Left lung (tissue), 10 donors: ENCODE data around the gene CFAP100. TPM values are rescaled to one million over a fixed set of nuclear protein-coding genes. Genes with fewer than 3 reads are reported as not detected.

ENCODE experiments used
- ATAC-seq: fragments of 200-7000 bp; cut with Tn5 transposase; one replicate; pipeline ENCODE4 v1.9.1; 2020; ENCODE audit warnings: moderate library complexity
- DNase-seq, 4 donors: peaks; one replicate each; pipeline ENCODE4 v3.0.0-alpha.2; 2013 to 2020
- H3K27ac ChIP-seq, 2 donors: fragments of 200-600 bp; sonication (generic) in 1 of 2; one replicate each; pipeline versions ENCODE4 v1.5.0 to v1.8.0; 2020 to 2021
- H3K27me3 ChIP-seq, 2 donors: fragments of 200-600 bp; sonication (generic) in 1 of 2; one replicate each; pipeline versions ENCODE4 v1.5.0 to v1.8.0; 2020 to 2021
- H3K36me3 ChIP-seq, 2 donors: fragments of 200-600 bp; sonication (generic) in 1 of 2; one replicate each; pipeline versions ENCODE4 v1.5.0 to v1.8.0; 2020 to 2021
- H3K4me1 ChIP-seq, 2 donors: fragments of 200-600 bp; one replicate each; pipeline ENCODE4 v1.8.0; 2021
- H3K4me3 ChIP-seq, 2 donors: fragments of 200-600 bp; sonication (generic) in 1 of 2; one replicate each; pipeline versions ENCODE4 v1.5.0 to v1.8.0; 2020 to 2021; ENCODE audit warnings: mild to moderate bottlenecking in 1 of 2
- H3K9me3 ChIP-seq, 2 donors: fragments of 200-600 bp; sonication (generic) in 1 of 2; one replicate each; pipeline versions ENCODE4 v1.5.0 to v1.8.0; 2020 to 2021
- CTCF ChIP-seq, 2 donors: fragments of 200-600 bp; sonication (generic) in 1 of 2; IDR thresholded peaks; one replicate each; pipeline versions ENCODE4 v1.5.0 to v1.8.0; 2021; ENCODE audit warnings: antibody characterized with exemption in 2 of 2
- intact Hi-C, 2 donors: fragments of 100-400 bp; cut with DNase I; formaldehyde crosslinking; loops; one replicate each; pipeline versions ENCODE4 v1.11.2 to v1.14.2; 2022
- polyA plus RNA-seq, 6 donors: library from polyadenylated mRNA; unstranded; fragments of 120-200 nt; gene quantifications; one replicate each; pipeline ENCODE4 v1.2.1, GENCODE V29; 2013; ENCODE audit not compliant: insufficient read length in 6 of 6
- total RNA-seq, 2 donors: library from RNA; stranded (reverse); fragmentation: NEBNext Ultra II Directional; extraction: Animal tissue kit (Norgen Biotek cat#: 25700); gene quantifications; one replicate each; pipeline ENCODE4 v1.2.1, GENCODE V29; 2021
- donor health status: DM: no; HTN: yes; CAD: no.
- donor health status: DM: no; HTN: no; CAD: no.

Gene CFAP100
- total and polyA plus RNA-seq, 8 donors, result 1.0 to 8.2 (median 6.1) TPM; not detected in 1

GRCh38 chr3:126395846-126396513 lies 1.3 kb downstream of the CFAP100 start:
- no peak for TF ChIP-seq CTCF (IDR thresholded peaks at IDR 0.05)
- H3K4me1 ChIP-seq, result peaks cover 0 to 8% of the 10 kb centered on the region in 2 donors
- peaks cover 0 to 3% of the 10 kb centered on the region in 2 donors for H3K9me3 ChIP-seq
- intact Hi-C loops, result no loop called here
- H3K27ac ChIP-seq, result no peak overlapping the region
- no peaks in the 10 kb centered on the region for H3K36me3 ChIP-seq
- no peak overlapping the region for H3K4me3 ChIP-seq
- DNase-seq (peak in 1 of 4 donors; percentile 25), ATAC-seq (no peak)
- H3K27me3 ChIP-seq, result peaks cover 10 to 46% of the 10 kb centered on the region in 2 donors

- DNase-seq, result peak in 1 of 4 donors; percentile 16
- intact Hi-C loops, result no loop called here
- Histone ChIP-seq H3K27ac (no peak overlapping the region), H3K27me3 (peaks cover 10 to 47% of the 10 kb centered on the region in 2 donors), H3K4me1 (peaks cover 0 to 8% of the 10 kb centered on the region in 2 donors), H3K4me3 (no peak overlapping the region), H3K36me3 (no peaks in the 10 kb centered on the region), H3K9me3 (peaks cover 0 to 3% of the 10 kb centered on the region in 2 donors)
- ATAC-seq, result no peak
- TF ChIP-seq CTCF (IDR thresholded peaks at IDR 0.05), result no peak
Measured at GRCh38 chr3:126396536-126396935, 1.8 kb downstream of the CFAP100 start.

GRCh38 chr3:126397610-126398422 lies 3.1 kb downstream of the CFAP100 start:
- intact Hi-C loops, result no loop called here
- ATAC-seq, result no peak
- peak in 1 of 4 donors; percentile 22 for DNase-seq

GRCh38 chr3:126398423-126399350 lies 4.0 kb downstream of the CFAP100 start:
- H3K4me3 ChIP-seq, result no peak overlapping the region
- no peaks in the 10 kb centered on the region for H3K36me3 ChIP-seq
- peak in 1 of 4 donors; percentile 20 for DNase-seq
- intact Hi-C loops, result no loop called here
- H3K27ac ChIP-seq, result no peak overlapping the region
- peaks cover 10 to 34% of the 10 kb centered on the region in 2 donors for H3K27me3 ChIP-seq
- H3K9me3 ChIP-seq, result peaks cover 0 to 3% of the 10 kb centered on the region in 2 donors
- TF ChIP-seq CTCF (IDR thresholded peaks at IDR 0.05), result no peak
- no peak for ATAC-seq
- H3K4me1 ChIP-seq, result peaks cover 0 to 8% of the 10 kb centered on the region in 2 donors

More at GRCh38 chr3:126397610-126398422, 3.1 kb downstream of the CFAP100 start:
- H3K9me3 ChIP-seq, result peaks cover 0 to 3% of the 10 kb centered on the region in 2 donors
- no peak overlapping the region for H3K27ac ChIP-seq
- no peak overlapping the region for H3K4me3 ChIP-seq
- H3K27me3 ChIP-seq, result peaks cover 10 to 43% of the 10 kb centered on the region in 2 donors
- no peak for TF ChIP-seq CTCF (IDR thresholded peaks at IDR 0.05)
- peaks cover 0 to 8% of the 10 kb centered on the region in 2 donors for H3K4me1 ChIP-seq
- no peaks in the 10 kb centered on the region for H3K36me3 ChIP-seq
